Activated naive CD4-positive, alpha-beta T cell treated with anti-CD3 and anti-CD28 coated beads, Interleukin-2, amount 10 ng/mL, durations not matched to agents 7 days and 5 days (primary cell): Measurements from ENCODE around the gene WDR20.

Experiments used
- CTCF ChIA-PET: fragments of 350-600 bp; sonication (Branson Sonifier 250); formaldehyde crosslinking; loops from one replicate; lab custom pipeline; 2021; ENCODE audit warnings: antibody characterized with exemption; lab: Charles Lee
- DNase-seq: peaks from one replicate; pipeline ENCODE4 v3.0.0-alpha.2; 2020
- H3K27ac Mint-ChIP-seq: one replicate; pipeline ENCODE4 v1.8.0; 2021; ENCODE audit warnings: mild to moderate bottlenecking, moderate library complexity, mixed read lengths
- H3K27me3 Mint-ChIP-seq: one replicate; pipeline ENCODE4 v1.8.0; 2021; ENCODE audit warnings: mild to moderate bottlenecking, mixed read lengths
- H3K36me3 Mint-ChIP-seq: one replicate; pipeline ENCODE4 v1.8.0; 2021; ENCODE audit warnings: mixed read lengths
- H3K4me1 Mint-ChIP-seq: one replicate; pipeline ENCODE4 v1.8.0; 2021; ENCODE audit warnings: mixed read lengths
- H3K4me3 Mint-ChIP-seq: one replicate; pipeline ENCODE4 v1.8.0; 2021; ENCODE audit warnings: mild to moderate bottlenecking, moderate library complexity, mixed read lengths
- H3K9me3 Mint-ChIP-seq: one replicate; pipeline ENCODE4 v1.8.0; 2021; ENCODE audit warnings: mixed read lengths

WDR20 gene

DNA sequence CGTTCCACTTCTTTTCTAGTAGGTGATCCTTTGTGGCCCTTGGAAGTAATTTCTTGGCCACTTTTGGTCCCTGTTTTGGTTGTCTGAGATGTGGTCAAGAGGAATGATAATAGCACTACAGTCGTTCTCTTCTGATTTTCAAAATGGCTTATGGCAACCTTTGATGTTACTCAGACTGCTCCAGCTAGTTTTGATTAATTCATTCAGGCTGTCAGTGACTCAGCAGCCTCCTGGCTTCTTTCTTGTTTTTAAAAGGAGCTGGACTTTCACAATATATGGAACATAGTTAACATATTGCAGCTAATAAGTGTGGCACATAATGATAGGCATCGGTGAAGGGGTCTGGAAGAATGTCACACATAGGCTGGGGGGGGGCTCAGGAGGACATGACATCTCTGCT is 47.3 kb downstream of the WDR20 start:
- CTCF ChIA-PET = no interaction called here
- peaks cover 9% of the 10 kb centered on the region for H3K4me1 Mint-ChIP-seq

DNA sequence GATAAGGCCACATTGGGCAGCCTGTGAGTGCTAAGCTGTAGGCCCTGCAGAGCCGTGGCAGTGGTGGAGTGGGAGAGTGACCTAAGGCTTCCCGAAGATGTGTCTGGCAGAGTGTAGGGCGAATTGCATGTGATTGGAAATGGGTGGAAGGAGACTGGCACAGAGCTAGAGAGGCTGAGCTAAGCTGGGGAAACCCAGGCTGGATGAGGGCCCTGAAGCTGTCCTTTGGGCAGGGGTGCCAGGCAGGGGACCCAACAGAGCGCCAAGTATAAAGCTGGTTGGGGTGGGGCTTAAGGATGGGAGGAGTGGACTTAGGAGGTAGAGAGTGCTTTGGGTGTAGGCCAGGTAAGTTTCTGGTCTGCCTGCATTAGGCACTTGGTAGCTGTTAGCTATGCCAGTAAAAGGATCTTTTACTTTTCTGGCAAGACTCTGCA is 47.9 kb downstream of the WDR20 start:
- Mint-ChIP-seq H3K36me3 (no peaks in the 10 kb centered on the region), H3K4me1 (peaks cover 9% of the 10 kb centered on the region), H3K27ac (no peak overlapping the region)

More for the DNA sequence above, 47.3 kb downstream of the WDR20 start:
- Mint-ChIP-seq H3K36me3 (no peaks in the 10 kb centered on the region), H3K9me3 (no peaks in the 10 kb centered on the region), H3K4me3 (no peak overlapping the region), H3K27me3 (no peaks in the 10 kb centered on the region), H3K27ac (no peak overlapping the region)
- DNase-seq = no peak

DNA sequence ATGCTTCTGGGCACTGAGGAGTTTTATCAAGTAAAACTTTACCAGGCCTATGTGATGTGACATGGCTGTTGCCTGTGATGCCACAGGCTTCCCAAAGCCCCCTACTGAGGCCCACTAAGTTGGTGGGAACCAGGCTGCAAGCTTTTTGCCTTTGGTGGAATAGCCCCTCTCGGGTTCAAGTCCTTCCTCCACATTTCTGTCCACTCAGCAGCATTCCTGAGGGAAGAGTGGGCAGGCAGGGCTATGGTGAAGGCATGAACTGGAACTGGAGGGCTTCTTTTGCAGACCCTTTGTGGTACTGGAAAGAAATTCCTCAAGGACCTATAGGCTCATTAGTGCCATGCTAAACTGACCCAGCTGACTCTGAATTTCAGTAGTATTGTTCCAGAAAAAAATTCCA is 48.5 kb downstream of the WDR20 start:
- H3K4me1 Mint-ChIP-seq = peaks cover 9% of the 10 kb centered on the region
- no peak for DNase-seq
- CTCF ChIA-PET = no interaction called here
- no peak overlapping the region for H3K4me3 Mint-ChIP-seq
- no peaks in the 10 kb centered on the region for H3K27me3 Mint-ChIP-seq
- H3K27ac Mint-ChIP-seq = no peak overlapping the region
- no peaks in the 10 kb centered on the region for H3K36me3 Mint-ChIP-seq
- no peaks in the 10 kb centered on the region for H3K9me3 Mint-ChIP-seq

More for the DNA sequence above, 47.9 kb downstream of the WDR20 start:
- Mint-ChIP-seq H3K27me3 (no peaks in the 10 kb centered on the region), H3K4me3 (no peak overlapping the region), H3K9me3 (no peaks in the 10 kb centered on the region)
- CTCF ChIA-PET = no interaction called here
- no peak for DNase-seq

DNA sequence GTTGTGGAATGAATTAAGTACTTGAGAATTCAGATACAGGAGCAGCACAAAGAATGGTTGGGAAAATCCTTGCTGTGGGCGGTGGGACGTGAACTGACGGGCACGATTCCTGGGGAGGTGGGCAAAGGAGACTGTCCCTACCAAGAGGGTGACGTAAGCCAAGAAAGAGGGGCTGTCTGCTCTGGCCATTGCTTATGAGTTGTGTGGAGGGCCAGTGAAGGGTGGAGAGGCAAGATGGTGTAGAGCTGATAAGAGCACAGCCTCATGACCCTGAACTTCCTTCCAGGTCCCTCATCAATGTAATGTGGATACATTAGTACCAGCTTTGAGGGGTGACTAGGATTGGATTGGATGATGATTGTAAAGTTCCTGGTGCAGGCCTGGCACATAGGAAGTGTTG is 50.2 kb downstream of the WDR20 start:
- Mint-ChIP-seq H3K27ac (no peak overlapping the region), H3K4me3 (no peak overlapping the region), H3K4me1 (peaks cover 11% of the 10 kb centered on the region), H3K27me3 (no peaks in the 10 kb centered on the region), H3K36me3 (peaks cover 1% of the 10 kb centered on the region), H3K9me3 (no peaks in the 10 kb centered on the region)
- CTCF ChIA-PET = no interaction called here
- DNase-seq = no peak

DNA sequence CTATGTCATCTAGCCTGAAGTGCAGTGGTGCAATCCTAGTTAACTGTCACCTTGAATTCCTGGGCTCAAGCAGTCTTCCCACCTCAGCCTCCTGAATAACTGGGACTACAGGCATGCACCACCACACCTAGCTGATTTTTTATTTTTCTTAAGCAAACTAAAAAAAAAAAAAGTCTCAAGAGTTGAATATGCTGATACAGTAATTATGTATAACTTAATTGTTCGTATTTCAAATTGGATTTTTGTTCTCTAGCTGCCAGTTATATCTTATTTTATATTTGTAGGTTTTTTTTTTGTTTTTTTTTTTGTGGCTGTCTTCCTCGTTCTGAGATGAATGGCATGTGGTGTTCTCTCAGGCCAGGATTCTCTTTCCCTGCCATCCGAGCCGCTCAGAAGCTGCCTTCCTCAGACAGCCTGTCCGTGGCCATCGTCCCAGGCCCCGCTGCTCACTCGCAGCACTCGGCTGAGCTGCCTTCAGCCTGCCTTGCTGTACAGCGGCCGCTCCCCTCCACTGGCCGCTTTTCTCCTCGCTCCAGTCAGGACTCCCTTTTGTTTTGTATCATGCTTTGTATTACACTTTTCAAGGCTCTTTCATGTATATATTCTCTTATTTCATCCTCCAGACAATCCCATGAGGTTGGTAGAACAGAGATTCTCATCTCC is 53.3 kb downstream of the WDR20 start:
- H3K4me1 Mint-ChIP-seq = peaks cover 20% of the 10 kb centered on the region
- H3K4me3 Mint-ChIP-seq = no peak overlapping the region
- H3K36me3 Mint-ChIP-seq = peaks cover 24% of the 10 kb centered on the region
- H3K27ac Mint-ChIP-seq = peak overlapping the region; percentile 68
- H3K9me3 Mint-ChIP-seq = no peaks in the 10 kb centered on the region
- CTCF ChIA-PET = interaction anchor here (0.6 kb wide), 1 partner anchor 62 kb away, joined by 3 read pairs; no protein-coding TSS in a partner anchor
- no peak for DNase-seq
- H3K27me3 Mint-ChIP-seq = no peaks in the 10 kb centered on the region

DNA sequence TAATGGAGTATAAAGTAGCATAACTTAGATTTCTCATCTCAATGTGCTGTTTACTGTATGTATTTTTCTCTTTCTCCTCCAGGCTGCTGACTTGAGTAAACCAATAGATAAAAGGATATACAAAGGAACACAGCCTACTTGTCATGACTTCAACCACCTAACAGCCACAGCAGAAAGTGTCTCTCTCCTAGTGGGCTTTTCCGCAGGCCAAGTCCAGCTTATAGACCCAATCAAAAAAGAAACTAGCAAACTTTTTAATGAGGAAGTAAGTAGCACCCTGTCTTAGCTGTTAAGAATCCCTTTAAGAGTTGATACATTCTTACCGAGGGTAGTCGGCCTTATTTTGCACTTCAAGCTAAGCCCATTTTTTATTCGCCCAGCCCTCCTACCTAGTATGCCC is 55.2 kb downstream of the WDR20 start:
- CTCF ChIA-PET = no interaction called here
- Mint-ChIP-seq H3K4me1 (peaks cover 33% of the 10 kb centered on the region), H3K27me3 (no peaks in the 10 kb centered on the region), H3K36me3 (peaks cover 37% of the 10 kb centered on the region), H3K4me3 (no peak overlapping the region), H3K9me3 (no peaks in the 10 kb centered on the region), H3K27ac (no peak overlapping the region)
- no peak for DNase-seq

DNA sequence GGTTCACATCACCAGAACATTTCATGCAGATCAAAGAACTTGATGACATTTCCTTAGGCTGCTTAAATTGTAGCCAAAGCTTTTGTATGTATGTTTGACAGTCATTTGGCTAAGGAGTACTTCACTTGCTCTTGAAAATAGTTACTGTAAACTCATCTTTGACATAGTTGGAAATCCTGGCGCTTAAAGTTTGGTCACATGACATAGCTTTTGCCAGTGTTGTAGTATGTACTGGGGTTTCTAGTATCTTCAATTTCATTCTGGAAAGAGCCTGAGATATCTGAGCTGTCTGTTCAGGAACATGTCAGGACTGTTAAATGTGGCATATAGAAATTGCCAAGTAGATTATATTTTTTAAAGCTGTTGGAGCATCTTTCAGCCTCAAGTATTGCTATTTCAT is 55.7 kb downstream of the WDR20 start:
- H3K27ac Mint-ChIP-seq = no peak overlapping the region
- CTCF ChIA-PET = no interaction called here
- no peak for DNase-seq
- no peaks in the 10 kb centered on the region for H3K9me3 Mint-ChIP-seq
- H3K36me3 Mint-ChIP-seq = peaks cover 41% of the 10 kb centered on the region
- H3K4me1 Mint-ChIP-seq = peaks cover 37% of the 10 kb centered on the region
- no peak overlapping the region for H3K4me3 Mint-ChIP-seq
- H3K27me3 Mint-ChIP-seq = no peaks in the 10 kb centered on the region

DNA sequence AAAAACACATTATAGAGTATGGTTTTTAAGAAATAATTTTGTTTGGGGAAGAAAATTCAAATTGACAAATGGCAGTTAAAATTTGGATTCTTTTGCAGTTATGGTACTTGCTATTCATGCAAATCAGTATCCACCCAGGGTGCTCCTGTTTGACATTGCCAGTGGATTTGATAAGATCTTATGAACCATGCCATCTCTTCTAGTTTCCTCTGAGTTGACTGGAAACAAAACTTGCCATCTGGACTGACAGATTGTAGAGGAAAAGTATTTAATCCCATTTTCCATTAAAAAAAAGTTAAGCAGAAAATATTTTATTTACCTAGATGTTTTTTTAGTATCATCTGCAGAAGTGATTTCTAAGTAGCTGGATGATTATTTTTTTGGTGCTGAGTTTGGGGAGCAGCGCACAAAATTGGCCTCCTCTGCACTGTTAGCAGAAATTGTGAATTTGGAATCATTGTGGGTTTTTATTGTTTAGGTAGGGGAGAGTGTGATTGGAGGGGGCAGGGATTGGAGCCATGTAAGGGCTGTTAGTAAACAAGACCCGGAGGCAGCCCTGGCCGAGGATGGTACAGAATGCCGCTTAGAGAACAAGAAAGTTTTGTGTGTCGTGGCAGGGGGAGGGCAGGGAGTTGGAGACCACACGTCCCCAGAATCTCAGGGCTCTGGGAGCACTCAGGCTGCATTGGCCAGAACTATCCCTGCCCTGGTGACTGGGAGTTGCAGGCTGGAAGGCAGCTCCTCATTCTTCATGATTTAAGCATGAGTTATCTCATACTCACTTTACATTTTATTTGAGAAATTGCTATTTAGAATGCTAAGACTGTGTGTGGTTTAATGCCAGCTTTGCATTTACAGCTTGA is 56.6 kb downstream of the WDR20 start:
- Mint-ChIP-seq H3K36me3 (peaks cover 41% of the 10 kb centered on the region), H3K4me1 (peaks cover 43% of the 10 kb centered on the region)

DNA sequence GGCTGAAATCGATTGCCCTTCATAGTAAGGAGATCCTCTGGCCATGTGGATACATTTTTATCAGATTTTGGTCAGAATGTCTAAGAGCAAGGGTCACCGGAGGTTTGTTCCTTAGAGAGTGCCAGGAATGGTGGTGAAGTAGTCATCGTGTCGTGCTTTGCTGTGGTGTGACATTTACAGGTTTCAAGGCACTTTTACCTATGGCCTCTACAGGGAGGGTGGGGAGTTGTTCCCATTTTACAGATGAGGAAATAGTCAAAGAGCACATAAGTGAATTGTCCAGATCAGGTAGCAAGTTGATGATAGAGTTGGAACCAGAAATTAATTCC is 57.2 kb downstream of the WDR20 start:
- Mint-ChIP-seq H3K9me3 (no peaks in the 10 kb centered on the region), H3K4me3 (no peak overlapping the region), H3K36me3 (peaks cover 41% of the 10 kb centered on the region), H3K4me1 (peaks cover 48% of the 10 kb centered on the region), H3K27ac (no peak overlapping the region), H3K27me3 (no peaks in the 10 kb centered on the region)
- DNase-seq = no peak
- CTCF ChIA-PET = no interaction called here

More for the DNA sequence above, 56.6 kb downstream of the WDR20 start:
- DNase-seq = no peak
- no peaks in the 10 kb centered on the region for H3K9me3 Mint-ChIP-seq
- CTCF ChIA-PET = no interaction called here
- no peak overlapping the region for H3K4me3 Mint-ChIP-seq
- H3K27me3 Mint-ChIP-seq = no peaks in the 10 kb centered on the region
- no peak overlapping the region for H3K27ac Mint-ChIP-seq

DNA sequence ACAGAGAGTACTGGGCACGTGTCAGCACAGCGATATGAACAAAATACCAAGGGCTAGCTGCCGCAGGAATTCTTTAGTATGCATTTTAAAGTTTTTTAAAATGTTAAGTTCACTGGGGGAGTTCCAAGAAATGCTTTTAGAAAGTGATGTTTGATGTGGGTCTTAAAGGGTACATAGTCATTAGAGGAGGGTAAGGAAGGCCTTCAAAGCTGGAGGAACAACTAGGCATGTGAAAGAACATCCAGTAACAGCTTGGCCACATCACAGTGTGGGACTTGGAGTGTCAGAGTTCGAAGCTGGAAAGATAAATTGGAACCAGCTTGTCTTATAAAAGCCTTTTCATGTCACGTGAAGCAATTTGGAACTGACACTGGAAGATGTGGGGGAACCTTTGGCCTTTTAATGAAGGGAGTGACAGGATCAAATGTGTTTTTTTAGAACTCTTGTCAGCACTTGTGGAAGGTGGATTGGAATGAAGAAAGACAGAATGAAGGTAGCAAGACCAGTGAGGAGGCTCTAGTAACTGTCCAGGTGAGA is 57.7 kb downstream of the WDR20 start:
- CTCF ChIA-PET = no interaction called here
- no peak for DNase-seq
- no peaks in the 10 kb centered on the region for H3K27me3 Mint-ChIP-seq
- H3K9me3 Mint-ChIP-seq = no peaks in the 10 kb centered on the region
- H3K27ac Mint-ChIP-seq = no peak overlapping the region
- H3K4me1 Mint-ChIP-seq = peaks cover 52% of the 10 kb centered on the region
- no peak overlapping the region for H3K4me3 Mint-ChIP-seq
- peaks cover 41% of the 10 kb centered on the region for H3K36me3 Mint-ChIP-seq

DNA sequence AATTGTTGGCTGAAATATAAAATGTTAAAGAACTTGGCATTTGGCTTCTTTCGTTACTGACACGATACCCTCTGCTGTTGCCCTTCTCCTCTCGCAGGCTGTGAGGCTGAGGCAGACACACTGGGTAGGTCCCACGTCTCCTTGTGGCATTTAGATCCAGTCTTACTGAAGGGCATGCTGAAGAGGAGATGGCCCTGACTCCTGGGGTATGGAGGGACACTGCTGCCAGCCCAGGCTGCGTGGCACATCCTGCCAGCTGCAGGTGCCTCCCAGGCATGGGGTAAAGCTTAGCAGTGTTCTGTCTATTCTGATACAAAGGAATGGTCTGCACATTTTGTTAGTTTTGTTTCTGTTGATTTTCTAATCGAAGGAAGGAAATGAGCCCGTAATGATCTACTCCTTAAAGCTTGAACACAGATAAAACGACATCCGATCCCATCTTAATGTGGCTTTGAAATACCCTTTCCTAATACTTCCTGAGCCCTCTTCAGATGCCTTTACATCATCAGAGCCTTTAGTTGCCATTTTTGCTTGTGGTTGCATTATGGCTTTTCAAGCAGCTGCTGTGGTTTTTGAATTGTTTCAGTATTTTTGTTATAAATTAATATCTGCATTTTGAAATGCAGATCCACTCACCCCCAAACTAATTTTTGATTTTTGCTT is 61.1 kb downstream of the WDR20 start:
- DNase-seq = peak; percentile 31
- CTCF ChIA-PET = no interaction called here
- peaks cover 50% of the 10 kb centered on the region for H3K36me3 Mint-ChIP-seq

DNA sequence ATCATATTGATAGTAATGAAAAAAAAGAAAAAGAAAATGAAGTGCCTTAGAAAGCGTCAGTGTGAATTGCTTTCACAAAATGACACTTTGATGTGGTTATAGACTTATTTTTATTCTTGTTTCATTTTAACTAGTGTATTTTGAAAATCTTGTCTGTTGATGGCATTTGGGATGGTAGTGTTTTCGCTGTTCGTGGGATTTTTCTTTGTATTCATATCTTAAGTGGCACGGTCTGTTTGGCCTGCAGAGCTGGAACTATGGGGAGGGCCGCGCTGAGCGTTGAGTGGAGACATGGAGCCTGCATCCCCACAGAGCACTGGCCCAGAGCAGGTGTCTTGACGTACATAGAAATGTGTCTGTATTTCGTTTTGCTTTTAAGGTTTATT is 61.6 kb downstream of the WDR20 start:
- peak overlapping the region; percentile 71 for H3K27ac Mint-ChIP-seq
- peaks cover 48% of the 10 kb centered on the region for H3K36me3 Mint-ChIP-seq
- no peak overlapping the region for H3K4me3 Mint-ChIP-seq
- no peaks in the 10 kb centered on the region for H3K9me3 Mint-ChIP-seq
- peaks cover 53% of the 10 kb centered on the region for H3K4me1 Mint-ChIP-seq
- CTCF ChIA-PET = no interaction called here
- no peak for DNase-seq
- no peaks in the 10 kb centered on the region for H3K27me3 Mint-ChIP-seq

More for the DNA sequence above, 61.1 kb downstream of the WDR20 start:
- Mint-ChIP-seq H3K27ac (peak overlapping the region; percentile 71), H3K4me1 (peaks cover 55% of the 10 kb centered on the region), H3K27me3 (no peaks in the 10 kb centered on the region), H3K4me3 (no peak overlapping the region), H3K9me3 (no peaks in the 10 kb centered on the region)

DNA sequence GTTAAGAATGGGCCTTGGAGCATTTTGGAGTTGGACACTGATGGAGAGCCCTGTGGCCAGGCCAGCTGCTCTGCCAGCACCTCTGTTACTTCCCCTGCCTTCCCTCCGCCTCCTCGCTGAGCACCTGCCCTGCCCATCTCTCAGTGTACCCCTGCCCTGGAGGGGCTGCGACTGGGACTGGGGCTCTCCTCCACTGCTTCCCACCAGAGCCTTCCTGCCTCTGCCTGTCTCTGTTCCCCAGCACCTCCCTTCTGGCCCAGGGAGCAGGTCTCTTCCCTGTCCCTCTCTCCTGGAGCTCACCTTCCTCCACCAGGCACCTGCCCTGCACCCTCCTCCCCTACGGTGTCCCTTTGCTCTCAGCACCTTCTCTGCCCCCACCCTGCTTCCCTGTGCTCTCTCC is 62.1 kb downstream of the WDR20 start:
- no peaks in the 10 kb centered on the region for H3K27me3 Mint-ChIP-seq
- no peaks in the 10 kb centered on the region for H3K9me3 Mint-ChIP-seq
- no peak for DNase-seq
- CTCF ChIA-PET = no interaction called here
- H3K36me3 Mint-ChIP-seq = peaks cover 47% of the 10 kb centered on the region
- H3K4me3 Mint-ChIP-seq = no peak overlapping the region
- peaks cover 50% of the 10 kb centered on the region for H3K4me1 Mint-ChIP-seq
- H3K27ac Mint-ChIP-seq = peak overlapping the region; percentile 71

DNA sequence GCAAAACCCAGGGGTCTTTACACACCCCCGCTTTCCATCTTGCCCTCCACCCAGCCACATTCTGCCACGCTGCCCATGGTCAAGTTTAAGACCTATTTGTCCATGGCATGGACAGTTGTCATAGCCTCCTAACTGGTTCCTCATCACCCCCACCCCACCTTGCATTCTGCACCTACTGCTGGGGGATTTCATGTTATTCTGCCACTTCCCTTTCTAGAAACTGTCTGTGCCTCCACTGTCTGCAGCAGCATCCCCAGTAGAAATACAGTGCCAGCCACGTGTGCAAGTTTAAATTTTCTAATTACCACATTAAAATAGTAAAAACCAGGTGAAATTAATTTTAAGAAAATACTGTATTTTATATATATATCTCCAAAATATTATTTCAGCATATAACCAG is 63.2 kb downstream of the WDR20 start:
- DNase-seq = no peak
- Mint-ChIP-seq H3K27ac (no peak overlapping the region), H3K9me3 (no peaks in the 10 kb centered on the region), H3K36me3 (peaks cover 36% of the 10 kb centered on the region), H3K4me1 (peaks cover 42% of the 10 kb centered on the region), H3K27me3 (no peaks in the 10 kb centered on the region), H3K4me3 (no peak overlapping the region)
- CTCF ChIA-PET = no interaction called here
